HEK293T (cell line): ENCODE results near the gene RPS21.

ENCODE experiments used
- CTCF ChIA-PET: fragments of 350-600 bp; formaldehyde crosslinking; extraction: SDS; loops from one replicate; lab custom pipeline; 2021; ENCODE audit warnings: antibody characterized with exemption, inconsistent platforms; lab: Yijun Ruan, JAX
- POLR2A ChIA-PET: fragments of 350-600 bp; formaldehyde crosslinking; extraction: SDS; loops from one replicate; lab custom pipeline; 2020; ENCODE audit warnings: antibody characterized with exemption, inconsistent platforms; lab: Yijun Ruan, JAX
- DNase-seq: peaks from one replicate; pipeline ENCODE4 v3.0.0; 2012; ENCODE audit warnings: mixed read lengths; ENCODE audit errors: extremely low spot score
- ARNT ChIP-seq: fragments of 450-650 bp; IDR thresholded peaks from 2 replicates; pipeline ENCODE4 v1.6.1; 2017; ENCODE audit warnings: mild to moderate bottlenecking
- BHLHE40 ChIP-seq: fragments of 450-650 bp; IDR thresholded peaks from 2 replicates; pipeline ENCODE4 v1.6.1; 2016; ENCODE audit warnings: mild to moderate bottlenecking, moderate library complexity, borderline replicate concordance
- CTBP1 ChIP-seq: fragments of 450-650 bp; IDR thresholded peaks from 2 replicates; pipeline ENCODE4 v1.6.1; 2016; ENCODE audit warnings: borderline replicate concordance
- ELF4 ChIP-seq: fragments of 450-650 bp; IDR thresholded peaks from 2 replicates; pipeline ENCODE4 v1.6.1; 2017; ENCODE audit warnings: antibody characterized with exemption
- FOXA1 ChIP-seq: fragments of 450-650 bp; IDR thresholded peaks from 2 replicates; pipeline ENCODE4 v1.6.1; 2016; ENCODE audit warnings: mild to moderate bottlenecking
- FOXK2 ChIP-seq: fragments of 450-650 bp; IDR thresholded peaks from 2 replicates; pipeline ENCODE4 v1.6.1; 2016; ENCODE audit warnings: mild to moderate bottlenecking
- FOXM1 ChIP-seq: fragments of 450-650 bp; IDR thresholded peaks from 2 replicates; pipeline ENCODE4 v1.6.1; 2017; ENCODE audit warnings: mild to moderate bottlenecking, borderline replicate concordance
- HDGF ChIP-seq: fragments of 450-650 bp; IDR thresholded peaks from 2 replicates; pipeline ENCODE4 v1.6.1; 2017; ENCODE audit warnings: antibody characterized with exemption, borderline replicate concordance
- L3MBTL2 ChIP-seq: fragments of 450-650 bp; conservative IDR thresholded peaks from 2 replicates; pipeline ENCODE4 v1.6.1; 2016; ENCODE audit warnings: mild to moderate bottlenecking
- LEF1 ChIP-seq: fragments of 450-650 bp; IDR thresholded peaks from 2 replicates; pipeline ENCODE4 v1.6.1; 2017; ENCODE audit warnings: mild to moderate bottlenecking, borderline replicate concordance
- NFRKB ChIP-seq: fragments of 450-650 bp; IDR thresholded peaks from 2 replicates; pipeline ENCODE4 v1.6.1; 2016; ENCODE audit warnings: mild to moderate bottlenecking, moderate library complexity
- PKNOX1 ChIP-seq: fragments of 450-650 bp; IDR thresholded peaks from 2 replicates; pipeline ENCODE4 v1.6.1; 2016
- SP1 ChIP-seq: fragments of 450-650 bp; IDR thresholded peaks from 2 replicates; pipeline ENCODE4 v1.6.1; 2017
- SUZ12 ChIP-seq: fragments of 450-650 bp; IDR thresholded peaks from 2 replicates; pipeline ENCODE4 v1.6.1; 2016; ENCODE audit warnings: mild to moderate bottlenecking
- TARDBP ChIP-seq: fragments of 450-650 bp; IDR thresholded peaks from 2 replicates; pipeline ENCODE4 v1.6.1; 2016
- ZNF384 ChIP-seq: fragments of 450-650 bp; IDR thresholded peaks from 2 replicates; pipeline ENCODE4 v1.6.1; 2016

Gene RPS21

DNA sequence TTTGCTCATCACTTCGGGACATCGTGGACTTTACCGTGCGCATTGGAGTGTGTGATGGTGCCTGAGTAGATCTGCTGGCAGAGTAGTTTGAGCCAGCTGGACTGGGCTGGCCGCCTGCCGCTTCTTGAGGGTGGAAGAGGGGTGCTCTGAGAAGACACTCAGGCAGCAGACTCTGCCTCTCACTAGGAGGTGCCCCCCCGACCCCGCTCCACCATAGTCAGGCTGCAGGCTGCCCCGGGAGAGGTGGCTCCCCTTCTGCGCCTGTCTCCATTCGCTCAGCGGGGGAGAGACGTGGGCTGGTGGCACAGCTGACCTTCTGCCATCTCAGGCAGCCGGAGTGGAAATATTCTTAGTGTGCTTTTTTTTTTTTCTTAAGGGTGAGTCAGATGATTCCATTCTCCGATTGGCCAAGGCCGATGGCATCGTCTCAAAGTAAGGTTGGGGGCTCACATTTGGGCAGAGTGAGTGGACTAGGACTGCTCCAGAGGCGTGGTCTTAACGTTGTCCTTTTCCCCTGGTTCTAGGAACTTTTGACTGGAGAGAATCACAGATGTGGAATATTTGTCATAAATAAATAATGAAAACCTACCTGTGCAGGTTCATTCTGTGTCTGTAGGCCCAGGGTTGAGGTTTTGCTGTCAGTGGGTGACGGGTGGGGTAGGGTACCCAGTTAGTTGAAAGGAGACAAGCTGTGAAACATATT is 1.2 kb downstream of the RPS21 start:
- ChIA-PET POLR2A (interaction anchor here (1.5 kb wide), 1 partner anchor 23 kb away, joined by 8 read pairs; no protein-coding TSS in a partner anchor), CTCF (no interaction called here)
- no peak for TF ChIP-seq SUZ12
- TF ChIP-seq NFRKB: no peak
- TF ChIP-seq FOXM1: no peak
- no peak for TF ChIP-seq L3MBTL2
- no peak for DNase-seq

- no peak for DNase-seq
- ChIA-PET CTCF (no interaction called here), POLR2A (no interaction called here)
- 0 out of 2 replicates have a peak, but pooled peaks have one; percentile 7 for TF ChIP-seq ELF4
- TF ChIP-seq LEF1: no peak
- TF ChIP-seq PKNOX1: no peak
- TF ChIP-seq ARNT: no peak
- no peak for TF ChIP-seq NFRKB
Measured at GRCh38 chr20:62388839-62389600, 2.1 kb downstream of the RPS21 start.

DNA sequence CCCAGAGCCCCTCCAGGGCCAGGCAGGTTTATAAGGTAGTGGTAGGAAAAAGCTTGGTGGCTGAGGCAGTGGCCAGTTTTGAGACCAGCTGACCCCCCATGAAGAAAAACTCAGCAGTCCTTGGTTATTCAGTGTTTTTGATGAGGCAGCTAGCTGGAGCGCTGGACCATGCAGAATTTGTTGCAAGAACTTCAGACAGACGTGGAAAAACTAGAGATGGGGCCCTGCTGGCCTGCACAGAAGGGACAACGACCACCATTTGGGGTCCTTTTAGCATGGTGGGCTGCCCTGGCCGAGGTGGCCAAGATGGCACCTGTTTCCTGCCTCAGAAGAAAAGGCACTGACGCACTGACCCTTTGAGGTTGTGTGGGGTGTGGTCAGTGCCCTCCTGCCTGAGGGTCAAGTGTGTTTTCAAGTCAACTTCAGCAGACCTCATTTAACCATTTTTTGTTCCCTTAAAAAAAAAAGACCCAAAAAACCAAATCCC is 2.7 kb downstream of the RPS21 start:
- no peak for TF ChIP-seq FOXA1
- no peak for TF ChIP-seq SUZ12
- TF ChIP-seq LEF1: no peak
- no peak for TF ChIP-seq ARNT
- no peak for TF ChIP-seq SP1
- TF ChIP-seq CTBP1: no peak
- TF ChIP-seq ZNF384: no peak
- TF ChIP-seq ELF4: no peak
- TF ChIP-seq HDGF: no peak
- no peak for TF ChIP-seq L3MBTL2
- no peak for TF ChIP-seq FOXM1
- no peak for TF ChIP-seq TARDBP
- POLR2A ChIA-PET: interaction anchor here (1.8 kb wide), 1 partner anchor 15 kb away, joined by 7 read pairs; no protein-coding TSS in a partner anchor
- CTCF ChIA-PET: no interaction called here
- DNase-seq: no peak

GRCh38 chr20:62390317-62391164 is 3.6 kb downstream of the RPS21 start:
- no peak for DNase-seq
- TF ChIP-seq PKNOX1 (no peak), TARDBP (no peak), SP1 (no peak), ZNF384 (no peak), CTBP1 (no peak), L3MBTL2 (no peak), SUZ12 (no peak), FOXK2 (no peak), FOXM1 (no peak), HDGF (no peak), BHLHE40 (no peak), ELF4 (no peak), FOXA1 (no peak), NFRKB (no peak), ARNT (no peak), LEF1 (no peak)
- CTCF ChIA-PET: no interaction called here
- POLR2A ChIA-PET: interaction anchor here (1.8 kb wide), 1 partner anchor 14 kb away, joined by 7 read pairs; no protein-coding TSS in a partner anchor

GRCh38 chr20:62391165-62392076 is 4.5 kb downstream of the RPS21 start:
- no peak for TF ChIP-seq ARNT
- no peak for TF ChIP-seq BHLHE40
- TF ChIP-seq ZNF384: no peak
- no peak for TF ChIP-seq HDGF
- TF ChIP-seq FOXK2: no peak
- no peak for TF ChIP-seq SP1
- TF ChIP-seq FOXA1: no peak
- no peak for TF ChIP-seq PKNOX1
- no peak for TF ChIP-seq SUZ12
- TF ChIP-seq NFRKB: no peak
- no peak for TF ChIP-seq L3MBTL2
- no peak for TF ChIP-seq LEF1
- no peak for TF ChIP-seq CTBP1
- no peak for TF ChIP-seq FOXM1
- no peak for TF ChIP-seq TARDBP
- TF ChIP-seq ELF4: no peak
- POLR2A ChIA-PET: interaction anchor here (0.8 to 1.8 kb wide), 2 partner anchors 13 to 26 kb away, joined by 3 to 7 read pairs; no protein-coding TSS in a partner anchor
- CTCF ChIA-PET: no interaction called here
- DNase-seq: no peak
